ENCODE results near the gene CD8B.

DNA sequence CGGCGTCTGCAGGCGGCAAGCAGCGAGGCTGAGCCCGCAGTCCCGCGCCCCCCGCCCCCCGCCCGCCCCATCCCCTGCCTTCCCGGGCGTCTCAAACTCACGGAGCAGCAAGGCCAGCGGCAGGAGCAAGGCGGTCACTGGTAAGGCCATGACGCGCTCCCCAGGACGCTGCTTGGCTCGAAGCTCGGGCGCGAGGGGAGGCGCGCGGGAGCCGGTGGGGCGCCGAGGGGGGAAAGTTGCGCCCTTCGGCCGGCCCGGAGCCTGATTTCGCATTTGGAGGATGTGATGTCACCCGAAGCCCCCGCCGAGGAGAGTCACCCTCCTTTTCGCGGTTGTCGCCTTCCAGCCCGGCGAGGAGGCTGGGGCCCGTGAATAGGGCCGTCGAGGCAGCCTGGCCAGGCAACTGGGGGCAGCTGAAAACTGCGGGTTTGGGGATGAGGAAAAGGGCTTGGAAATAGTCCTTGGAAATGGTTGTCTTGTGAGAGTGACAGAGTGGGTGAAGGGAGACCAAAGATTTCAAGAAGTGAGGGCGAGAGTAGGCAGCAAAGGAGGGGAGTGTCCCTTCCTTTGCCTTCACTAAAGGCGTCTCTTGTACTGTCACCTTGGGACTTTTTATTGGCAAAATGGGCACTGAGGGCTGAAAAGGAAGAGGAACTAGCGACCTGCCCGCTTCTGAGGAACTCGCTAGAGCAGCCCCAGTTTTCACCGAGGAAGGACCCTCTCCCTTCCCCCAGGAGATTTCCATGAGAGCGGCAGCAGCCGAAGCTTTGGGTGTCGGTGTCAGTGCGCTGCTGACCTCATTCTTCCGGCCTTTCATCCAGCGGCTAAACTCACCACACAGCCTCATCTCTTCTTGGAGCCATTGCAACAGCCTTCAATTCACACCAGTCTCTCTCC is 70.8 kb downstream of the CD8B start, which contains the start of gene CD8A:
- TF ChIP-seq, protein P1, sequence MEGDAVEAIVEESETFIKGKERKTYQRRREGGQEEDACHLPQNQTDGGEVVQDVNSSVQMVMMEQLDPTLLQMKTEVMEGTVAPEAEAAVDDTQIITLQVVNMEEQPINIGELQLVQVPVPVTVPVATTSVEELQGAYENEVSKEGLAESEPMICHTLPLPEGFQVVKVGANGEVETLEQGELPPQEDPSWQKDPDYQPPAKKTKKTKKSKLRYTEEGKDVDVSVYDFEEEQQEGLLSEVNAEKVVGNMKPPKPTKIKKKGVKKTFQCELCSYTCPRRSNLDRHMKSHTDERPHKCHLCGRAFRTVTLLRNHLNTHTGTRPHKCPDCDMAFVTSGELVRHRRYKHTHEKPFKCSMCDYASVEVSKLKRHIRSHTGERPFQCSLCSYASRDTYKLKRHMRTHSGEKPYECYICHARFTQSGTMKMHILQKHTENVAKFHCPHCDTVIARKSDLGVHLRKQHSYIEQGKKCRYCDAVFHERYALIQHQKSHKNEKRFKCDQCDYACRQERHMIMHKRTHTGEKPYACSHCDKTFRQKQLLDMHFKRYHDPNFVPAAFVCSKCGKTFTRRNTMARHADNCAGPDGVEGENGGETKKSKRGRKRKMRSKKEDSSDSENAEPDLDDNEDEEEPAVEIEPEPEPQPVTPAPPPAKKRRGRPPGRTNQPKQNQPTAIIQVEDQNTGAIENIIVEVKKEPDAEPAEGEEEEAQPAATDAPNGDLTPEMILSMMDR (conservative IDR thresholded peaks at IDR 0.05): no peak
- TF ChIP-seq ZFX (IDR thresholded peaks at IDR 0.05): no peak

Measured in C4-2B (cell line).